ENCODE results near the gene PSMG1.
A peak's percentile ranks its signal among the peaks of the same experiment; 100 is the strongest.
"Not testable (repeated sequence)": the region's sequence is repeated elsewhere in the genome, so short reads cannot be mapped to it uniquely, and the experiment has no call there.

PSMG1 gene

DNA sequence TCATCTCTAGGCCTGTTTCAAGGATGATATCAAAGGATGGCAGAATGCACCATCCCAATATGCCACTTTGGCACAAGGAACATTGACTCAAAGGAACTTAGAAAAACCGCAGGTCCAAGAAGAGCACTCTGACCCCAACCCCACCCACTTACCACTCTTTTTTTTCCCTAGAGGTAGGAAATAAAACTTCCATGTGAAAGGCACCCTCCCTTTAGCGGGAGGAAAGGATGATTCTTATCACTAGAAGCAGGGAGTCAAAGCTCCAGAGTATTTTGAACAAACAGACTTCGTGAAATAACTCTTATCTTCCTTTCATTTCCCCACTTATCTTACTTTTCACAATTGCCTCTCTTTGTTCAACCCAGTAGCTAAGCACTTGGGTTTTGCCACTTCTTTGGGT lies 22.2 kb downstream of the PSMG1 start:
- H3K4me3 ChIP-seq (ENCODE audit: low read depth, low read length): no peak overlapping the region
- H3K27me3 ChIP-seq (replicated peaks): no peaks in the 10 kb centered on the region
- no peak overlapping the region for H3K27ac ChIP-seq
- H3K36me3 ChIP-seq (replicated peaks): no peaks in the 10 kb centered on the region
- TF ChIP-seq, protein P1, sequence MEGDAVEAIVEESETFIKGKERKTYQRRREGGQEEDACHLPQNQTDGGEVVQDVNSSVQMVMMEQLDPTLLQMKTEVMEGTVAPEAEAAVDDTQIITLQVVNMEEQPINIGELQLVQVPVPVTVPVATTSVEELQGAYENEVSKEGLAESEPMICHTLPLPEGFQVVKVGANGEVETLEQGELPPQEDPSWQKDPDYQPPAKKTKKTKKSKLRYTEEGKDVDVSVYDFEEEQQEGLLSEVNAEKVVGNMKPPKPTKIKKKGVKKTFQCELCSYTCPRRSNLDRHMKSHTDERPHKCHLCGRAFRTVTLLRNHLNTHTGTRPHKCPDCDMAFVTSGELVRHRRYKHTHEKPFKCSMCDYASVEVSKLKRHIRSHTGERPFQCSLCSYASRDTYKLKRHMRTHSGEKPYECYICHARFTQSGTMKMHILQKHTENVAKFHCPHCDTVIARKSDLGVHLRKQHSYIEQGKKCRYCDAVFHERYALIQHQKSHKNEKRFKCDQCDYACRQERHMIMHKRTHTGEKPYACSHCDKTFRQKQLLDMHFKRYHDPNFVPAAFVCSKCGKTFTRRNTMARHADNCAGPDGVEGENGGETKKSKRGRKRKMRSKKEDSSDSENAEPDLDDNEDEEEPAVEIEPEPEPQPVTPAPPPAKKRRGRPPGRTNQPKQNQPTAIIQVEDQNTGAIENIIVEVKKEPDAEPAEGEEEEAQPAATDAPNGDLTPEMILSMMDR (IDR thresholded peaks at IDR 0.05; ENCODE audit: low read depth, low read length, missing control alignments): no peak
- no peak for DNase-seq
- in situ Hi-C loops (cut with HindIII; ENCODE audit: low pct_ligation_motif_present, low sequenced_read_pairs): no loop called here

DNA sequence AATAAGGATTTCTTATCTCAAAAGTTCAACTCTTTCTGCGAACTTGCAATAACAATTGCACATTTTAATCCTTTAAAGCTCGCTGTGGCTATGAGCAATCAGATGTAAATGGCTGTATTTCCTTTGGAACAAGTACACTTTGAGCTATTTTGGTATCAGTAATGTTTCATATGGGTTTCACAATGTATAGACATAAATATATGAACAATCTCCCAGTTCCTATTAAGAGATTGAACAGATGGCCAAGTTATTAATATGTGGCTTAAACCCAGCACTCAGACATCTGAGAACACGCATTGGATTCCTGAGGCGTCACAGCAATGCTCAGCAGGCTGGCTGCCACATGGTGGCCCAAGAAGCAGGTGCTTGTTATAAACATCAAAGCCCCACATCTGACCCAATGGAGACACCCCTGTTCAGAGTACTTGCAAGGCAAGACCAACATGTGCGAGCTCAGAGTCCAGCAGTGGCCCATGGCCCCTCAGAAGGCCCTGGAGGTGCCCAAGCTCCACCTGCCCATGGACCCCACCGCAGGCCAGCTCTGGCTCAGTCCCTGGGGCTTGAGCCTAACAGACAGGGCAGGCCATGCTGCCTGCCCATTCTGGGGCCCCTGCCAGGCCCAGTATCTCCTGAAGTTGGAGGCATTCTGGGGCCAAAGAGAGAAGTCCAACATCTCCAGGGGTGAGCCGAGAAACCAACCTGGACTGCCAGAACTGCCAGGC lies 23.7 kb downstream of the PSMG1 start:
- H3K4me3 ChIP-seq (ENCODE audit: low read depth, low read length): no peak overlapping the region
- TF ChIP-seq, protein P1 (IDR thresholded peaks at IDR 0.05; ENCODE audit: low read depth, low read length, missing control alignments): no peak
- no peak overlapping the region for H3K27ac ChIP-seq
- in situ Hi-C loops (cut with HindIII; ENCODE audit: low pct_ligation_motif_present, low sequenced_read_pairs): no loop called here
- H3K36me3 ChIP-seq (replicated peaks): no peaks in the 10 kb centered on the region
- no peaks in the 10 kb centered on the region for H3K27me3 ChIP-seq (replicated peaks)
- DNase-seq: no peak

DNA sequence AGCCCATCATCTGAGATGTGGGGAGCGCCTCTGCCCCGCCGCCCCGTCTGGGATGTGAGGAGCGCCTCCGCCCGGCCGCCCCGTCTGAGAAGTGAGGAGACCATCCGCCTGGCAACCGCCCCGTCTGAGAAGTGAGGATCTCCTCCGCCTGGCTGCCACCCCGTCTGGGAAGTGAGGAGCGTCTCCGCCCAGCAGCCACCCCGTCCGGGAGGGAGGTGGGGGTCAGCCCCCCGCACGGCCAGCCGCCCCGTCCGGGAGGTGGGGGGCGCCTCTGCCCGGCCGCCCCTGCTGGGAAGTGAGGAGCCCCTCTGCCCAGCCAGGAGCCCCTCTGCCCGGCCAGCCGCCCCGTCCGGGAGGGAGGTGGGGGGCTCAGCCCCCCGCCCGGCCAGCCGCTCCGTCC lies 26.0 kb downstream of the PSMG1 start:
- in situ Hi-C loops (cut with HindIII; ENCODE audit: low pct_ligation_motif_present, low sequenced_read_pairs); H3K27me3 ChIP-seq (replicated peaks); H3K36me3 ChIP-seq (replicated peaks); H3K27ac ChIP-seq; H3K4me3 ChIP-seq (ENCODE audit: low read depth, low read length); DNase-seq: not testable (repeated sequence)

DNA sequence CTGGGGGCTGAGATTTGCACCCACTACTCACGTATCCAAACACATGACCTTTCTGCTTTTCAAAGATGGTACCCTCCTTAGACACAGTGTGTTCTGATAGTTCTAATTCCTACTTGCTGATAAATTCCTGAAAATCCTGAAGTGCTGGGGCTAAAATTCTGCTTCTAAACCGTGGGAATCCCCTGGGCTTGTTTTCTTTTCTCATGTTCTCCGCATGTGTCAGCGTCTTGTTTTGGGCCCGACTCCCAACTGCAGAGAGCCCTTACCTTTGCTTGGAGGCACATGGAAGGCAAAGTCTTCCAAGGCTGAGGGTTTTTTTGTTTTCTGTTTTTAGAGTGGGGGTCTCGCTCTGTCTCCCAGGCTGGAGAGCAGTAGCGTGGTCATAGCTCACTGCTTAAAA lies 27.2 kb downstream of the PSMG1 start:
- in situ Hi-C loops (cut with HindIII; ENCODE audit: low pct_ligation_motif_present, low sequenced_read_pairs): no loop called here
- peak; percentile 88 for DNase-seq

DNA sequence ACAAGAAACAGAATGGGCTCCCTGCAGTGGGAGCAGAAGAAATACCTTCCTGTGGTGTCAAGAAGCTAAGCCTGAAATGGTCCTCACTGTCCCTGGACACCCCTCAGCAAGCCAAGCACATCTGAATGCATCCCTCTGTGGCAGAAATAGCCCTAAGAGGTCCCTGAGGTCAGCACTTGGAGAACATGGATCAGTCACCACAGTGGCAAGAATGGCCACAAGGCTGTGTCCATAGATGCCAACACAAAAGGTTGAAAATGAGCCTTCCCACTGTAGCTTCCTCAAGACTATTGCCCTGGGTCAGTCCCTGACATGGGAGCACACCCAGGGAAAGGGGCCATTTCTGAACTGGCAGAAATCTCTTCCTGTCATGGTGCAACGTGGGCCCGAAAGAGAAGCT lies 27.7 kb downstream of the PSMG1 start:
- TF ChIP-seq, protein P1 (IDR thresholded peaks at IDR 0.05; ENCODE audit: low read depth, low read length, missing control alignments): no peak
- Histone ChIP-seq H3K36me3 (replicated peaks) (no peaks in the 10 kb centered on the region), H3K27ac (peak overlapping the region; percentile 11), H3K4me3 (ENCODE audit: low read depth, low read length) (no peak overlapping the region), H3K27me3 (replicated peaks) (no peaks in the 10 kb centered on the region)
- in situ Hi-C loops (cut with HindIII; ENCODE audit: low pct_ligation_motif_present, low sequenced_read_pairs): no loop called here
- DNase-seq: no peak

More for the DNA sequence above, 27.2 kb downstream of the PSMG1 start:
- Histone ChIP-seq H3K36me3 (replicated peaks) (no peaks in the 10 kb centered on the region), H3K27ac (peak overlapping the region; percentile 19), H3K27me3 (replicated peaks) (no peaks in the 10 kb centered on the region), H3K4me3 (ENCODE audit: low read depth, low read length) (no peak overlapping the region)
- TF ChIP-seq, protein P1 (IDR thresholded peaks at IDR 0.05; ENCODE audit: low read depth, low read length, missing control alignments): no peak

DNA sequence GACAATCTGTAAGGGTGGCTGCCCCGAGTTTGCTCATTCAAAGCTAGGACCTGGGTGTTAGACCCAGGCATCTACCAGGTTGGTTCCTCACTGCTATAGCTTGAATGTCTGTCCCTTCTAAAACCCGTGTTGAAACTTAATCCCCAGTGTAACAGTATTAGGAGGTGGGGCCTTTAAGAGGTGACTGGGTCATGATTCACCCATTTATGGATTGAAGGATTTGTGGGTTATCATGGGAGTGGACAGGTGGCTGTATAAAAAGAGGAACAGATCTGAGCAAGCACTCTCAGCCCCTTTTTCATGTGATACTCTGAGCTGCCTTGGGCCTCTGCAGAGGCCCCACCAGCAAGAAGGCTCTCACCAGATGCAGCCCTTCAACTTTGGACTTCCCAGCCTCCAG lies 29.4 kb downstream of the PSMG1 start:
- in situ Hi-C loops (cut with HindIII; ENCODE audit: low pct_ligation_motif_present, low sequenced_read_pairs): no loop called here
- Histone ChIP-seq H3K27ac (no peak overlapping the region), H3K36me3 (replicated peaks) (no peaks in the 10 kb centered on the region), H3K4me3 (ENCODE audit: low read depth, low read length) (no peak overlapping the region), H3K27me3 (replicated peaks) (no peaks in the 10 kb centered on the region)
- no peak for DNase-seq
- TF ChIP-seq, protein P1 (IDR thresholded peaks at IDR 0.05; ENCODE audit: low read depth, low read length, missing control alignments): no peak
